Fibroblast of villous mesenchyme (primary cell): ENCODE results near the gene SIX5. TPM values are rescaled to one million over a fixed set of nuclear protein-coding genes. Genes with fewer than 3 reads are reported as not detected.
"Not testable (repeated sequence)": the region's sequence is repeated elsewhere in the genome, so short reads cannot be mapped to it uniquely, and the experiment has no call there.

ENCODE experiments used
- DNase-seq: peaks from one replicate; pipeline ENCODE4 v3.0.0-alpha.2; 2010; ENCODE audit warnings: low read depth
- H3K4me3 ChIP-seq: 2 replicates; pipeline ENCODE4 v1.5.1; 2011; ENCODE audit warnings: low read depth, mild to moderate bottlenecking, low read length
- CTCF ChIP-seq: IDR thresholded peaks from 2 replicates; pipeline ENCODE4 v1.5.1; 2012; ENCODE audit warnings: low read depth, mild to moderate bottlenecking, low read length; ENCODE audit not compliant: insufficient read depth
- total RNA-seq: library from RNA; depleted of rRNA; stranded (reverse); fragments of >200 nt; gene quantifications from 2 replicates; pipeline ENCODE4 v1.2.3, GENCODE V29; 2012

Gene SIX5
- total RNA-seq, 1 donor = 8.6 TPM

DNA sequence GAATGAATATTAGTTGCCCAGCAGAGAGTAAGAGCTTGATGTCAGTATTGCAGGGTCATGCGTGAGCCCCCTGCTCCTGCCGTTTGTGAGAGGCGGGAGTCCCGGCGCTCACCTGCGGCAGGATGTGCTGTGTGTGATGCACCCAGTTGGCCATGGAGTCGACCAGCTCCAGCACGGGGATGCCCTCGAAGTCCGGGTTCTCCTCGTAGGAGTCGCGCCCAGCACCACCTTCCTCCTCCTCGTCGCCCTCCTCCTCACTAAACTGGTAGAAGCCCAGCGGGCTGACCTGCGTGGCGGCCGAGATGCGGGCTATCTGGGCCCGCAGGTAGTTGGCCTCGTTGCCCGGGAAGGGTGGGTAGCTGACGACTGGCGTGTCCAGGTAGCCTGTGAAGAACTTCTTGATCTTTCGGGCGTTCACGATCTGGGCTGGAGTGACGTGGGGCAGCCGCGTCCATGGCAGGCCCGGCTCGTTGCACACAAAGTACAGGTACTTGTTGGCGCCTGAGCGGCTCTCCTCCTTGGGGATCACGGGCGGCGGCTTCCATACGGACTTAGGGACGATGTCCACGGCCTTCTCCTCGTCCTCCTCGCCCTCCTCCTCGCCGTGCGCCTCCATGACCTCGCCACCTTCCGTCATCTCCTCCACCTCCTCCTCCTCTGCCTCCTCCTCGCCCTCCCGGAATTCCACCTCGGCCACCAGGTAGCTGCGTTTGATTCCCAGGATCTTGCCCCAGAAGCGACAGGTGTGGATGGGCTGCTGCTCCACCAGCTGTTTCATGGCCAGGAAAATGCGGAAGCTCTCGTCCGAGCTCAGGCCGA is 35.3 kb upstream of the SIX5 start:
- no peak overlapping the region for H3K4me3 ChIP-seq
- TF ChIP-seq CTCF = no peak
- DNase-seq = no peak

GRCh38 chr19:45801603-45802175 is 32.6 kb upstream of the SIX5 start:
- TF ChIP-seq CTCF = no peak
- no peak for DNase-seq
- H3K4me3 ChIP-seq = no peak overlapping the region

- no peak for TF ChIP-seq CTCF
- H3K4me3 ChIP-seq = no peak overlapping the region
- no peak for DNase-seq
These were observed 31.1 kb upstream of the SIX5 start for GRCh38 chr19:45800070-45800553.

- H3K4me3 ChIP-seq, DNase-seq: not testable (repeated sequence)
These were observed 30.5 kb upstream of the SIX5 start for GRCh38 chr19:45799541-45799940.

- peak; percentile 77 for DNase-seq
- H3K4me3 ChIP-seq = no peak overlapping the region
- TF ChIP-seq CTCF = peak; percentile 84
These were observed 30.0 kb upstream of the SIX5 start for GRCh38 chr19:45798995-45799517.

GRCh38 chr19:45794627-45795026 is 25.6 kb upstream of the SIX5 start:
- H3K4me3 ChIP-seq = no peak overlapping the region
- no peak for TF ChIP-seq CTCF
- no peak for DNase-seq

DNA sequence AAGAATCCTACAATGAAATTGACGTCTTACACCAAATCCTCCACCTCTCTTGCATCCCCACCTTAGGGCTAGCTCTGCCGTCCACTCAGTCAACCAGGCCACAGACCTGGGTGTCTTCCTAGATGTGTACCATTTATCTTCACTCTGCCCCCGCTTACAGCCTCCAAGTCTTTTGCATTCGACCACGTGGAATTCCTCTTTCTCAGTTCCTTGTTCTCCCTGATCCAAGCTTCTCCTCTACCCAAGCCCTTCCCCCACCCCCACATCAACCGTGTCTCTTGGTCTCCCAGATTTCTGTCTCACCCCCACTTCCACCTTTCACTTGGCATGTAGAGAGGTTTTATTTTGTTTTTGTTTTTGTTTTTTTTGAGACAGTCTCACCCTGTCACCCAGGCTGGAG is 24.8 kb upstream of the SIX5 start:
- no peak for TF ChIP-seq CTCF
- no peak for DNase-seq
- H3K4me3 ChIP-seq = no peak overlapping the region
